ENCODE data around the gene NRSN2. TPM values are rescaled to one million over a fixed set of nuclear protein-coding genes. Genes with fewer than 3 reads are reported as not detected.
A peak's percentile ranks its signal among the peaks of the same experiment; 100 is the strongest.
"Not testable (repeated sequence)": the region's sequence is repeated elsewhere in the genome, so short reads cannot be mapped to it uniquely, and the experiment has no call there.

The NRSN2 gene
- total and polyA plus RNA-seq, 4 donors = 32.3 to 150 (median 91.7) TPM

DNA sequence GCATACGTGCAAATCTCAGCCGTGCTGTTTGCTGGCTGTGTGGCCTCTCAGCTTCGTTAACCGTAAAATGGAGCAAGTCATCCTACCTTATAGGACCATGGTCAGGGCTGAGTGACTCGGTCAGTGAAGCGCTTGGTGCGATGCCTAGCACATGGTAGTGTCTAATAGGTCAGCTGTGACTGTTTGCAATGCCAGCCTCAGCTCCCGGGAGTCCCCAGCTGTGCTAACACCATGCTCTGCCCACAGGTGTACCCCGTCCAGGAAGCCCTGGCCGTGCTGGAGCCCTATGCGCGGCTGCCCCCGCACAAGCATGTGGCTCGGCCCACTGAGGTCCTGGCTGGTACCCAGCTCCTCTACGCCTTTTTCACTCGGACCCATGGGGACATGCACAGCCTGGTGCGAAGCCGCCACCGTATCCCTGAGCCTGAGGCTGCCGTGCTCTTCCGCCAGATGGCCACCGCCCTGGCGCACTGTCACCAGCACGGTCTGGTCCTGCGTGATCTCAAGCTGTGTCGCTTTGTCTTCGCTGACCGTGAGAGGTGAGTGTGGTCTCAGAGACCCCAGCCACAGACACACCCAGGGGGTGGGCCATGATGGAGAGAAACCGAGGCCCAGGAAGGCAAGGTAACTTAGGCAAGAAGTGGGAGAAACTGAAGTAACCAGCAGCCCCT is 44.3 kb downstream of the NRSN2 start:
- 87% methylated on average over 25 of the region's 29 CpGs for WGBS (ENCODE audit: insufficient coverage)
- H3K27me3 ChIP-seq (ENCODE audit: control insufficient read depth, insufficient read depth, low read length) = no peaks in the 10 kb centered on the region
- H3K4me3 ChIP-seq (ENCODE audit: low read depth, low read length) = no peak overlapping the region
- no peak for DNase-seq (ENCODE audit: low read depth in 4 of 6, low spot score in 6 of 6)
- H3K9me3 ChIP-seq (ENCODE audit: control insufficient read depth, insufficient read depth, low read length) = no peaks in the 10 kb centered on the region
- no peaks in the 10 kb centered on the region for H3K4me1 ChIP-seq (ENCODE audit: control insufficient read depth, insufficient read depth, low read length)
- H3K27ac ChIP-seq (ENCODE audit: low read depth, low read length) = no peak overlapping the region
- H3K36me3 ChIP-seq (ENCODE audit: control insufficient read depth, insufficient read depth, low read length) = peaks cover 56% of the 10 kb centered on the region

DNA sequence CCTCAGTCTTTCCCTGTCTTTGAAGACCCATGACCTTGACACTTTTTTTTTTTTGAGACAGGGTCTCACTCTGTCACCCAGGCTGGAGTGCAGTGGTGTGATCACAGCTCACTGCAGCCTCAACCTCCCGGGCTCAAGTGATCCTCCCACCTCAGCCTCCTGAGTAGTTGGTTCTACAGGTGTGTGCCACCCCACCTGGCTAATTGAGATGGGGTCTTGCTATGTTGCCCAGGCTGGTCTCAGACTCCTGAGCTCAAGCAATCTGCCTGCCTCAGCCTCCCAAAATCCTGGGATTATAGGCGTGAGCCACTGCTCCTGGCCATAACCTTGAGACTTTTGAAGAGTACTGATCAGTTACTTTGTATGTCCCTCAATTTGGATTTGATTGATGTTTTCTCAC is 46.4 kb downstream of the NRSN2 start:
- H3K27me3 ChIP-seq (ENCODE audit: control insufficient read depth, insufficient read depth, low read length); H3K4me3 ChIP-seq (ENCODE audit: low read depth, low read length); DNase-seq (ENCODE audit: low read depth in 4 of 6, low spot score in 6 of 6); H3K9me3 ChIP-seq (ENCODE audit: control insufficient read depth, insufficient read depth, low read length); H3K4me1 ChIP-seq (ENCODE audit: control insufficient read depth, insufficient read depth, low read length); H3K27ac ChIP-seq (ENCODE audit: low read depth, low read length): not testable (repeated sequence)
- peaks cover 60% of the 10 kb centered on the region for H3K36me3 ChIP-seq (ENCODE audit: control insufficient read depth, insufficient read depth, low read length)
- WGBS (ENCODE audit: insufficient coverage) = 86% methylated on average over 1 of the region's 2 CpGs

DNA sequence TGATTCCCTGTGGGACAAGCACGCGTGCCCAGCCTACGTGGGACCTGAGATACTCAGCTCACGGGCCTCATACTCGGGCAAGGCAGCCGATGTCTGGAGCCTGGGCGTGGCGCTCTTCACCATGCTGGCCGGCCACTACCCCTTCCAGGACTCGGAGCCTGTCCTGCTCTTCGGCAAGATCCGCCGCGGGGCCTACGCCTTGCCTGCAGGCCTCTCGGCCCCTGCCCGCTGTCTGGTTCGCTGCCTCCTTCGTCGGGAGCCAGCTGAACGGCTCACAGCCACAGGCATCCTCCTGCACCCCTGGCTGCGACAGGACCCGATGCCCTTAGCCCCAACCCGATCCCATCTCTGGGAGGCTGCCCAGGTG is 49.3 kb downstream of the NRSN2 start:
- Histone ChIP-seq H3K27ac (ENCODE audit: low read depth, low read length) (no peak overlapping the region), H3K27me3 (ENCODE audit: control insufficient read depth, insufficient read depth, low read length) (no peaks in the 10 kb centered on the region), H3K9me3 (ENCODE audit: control insufficient read depth, insufficient read depth, low read length) (no peaks in the 10 kb centered on the region)

DNA sequence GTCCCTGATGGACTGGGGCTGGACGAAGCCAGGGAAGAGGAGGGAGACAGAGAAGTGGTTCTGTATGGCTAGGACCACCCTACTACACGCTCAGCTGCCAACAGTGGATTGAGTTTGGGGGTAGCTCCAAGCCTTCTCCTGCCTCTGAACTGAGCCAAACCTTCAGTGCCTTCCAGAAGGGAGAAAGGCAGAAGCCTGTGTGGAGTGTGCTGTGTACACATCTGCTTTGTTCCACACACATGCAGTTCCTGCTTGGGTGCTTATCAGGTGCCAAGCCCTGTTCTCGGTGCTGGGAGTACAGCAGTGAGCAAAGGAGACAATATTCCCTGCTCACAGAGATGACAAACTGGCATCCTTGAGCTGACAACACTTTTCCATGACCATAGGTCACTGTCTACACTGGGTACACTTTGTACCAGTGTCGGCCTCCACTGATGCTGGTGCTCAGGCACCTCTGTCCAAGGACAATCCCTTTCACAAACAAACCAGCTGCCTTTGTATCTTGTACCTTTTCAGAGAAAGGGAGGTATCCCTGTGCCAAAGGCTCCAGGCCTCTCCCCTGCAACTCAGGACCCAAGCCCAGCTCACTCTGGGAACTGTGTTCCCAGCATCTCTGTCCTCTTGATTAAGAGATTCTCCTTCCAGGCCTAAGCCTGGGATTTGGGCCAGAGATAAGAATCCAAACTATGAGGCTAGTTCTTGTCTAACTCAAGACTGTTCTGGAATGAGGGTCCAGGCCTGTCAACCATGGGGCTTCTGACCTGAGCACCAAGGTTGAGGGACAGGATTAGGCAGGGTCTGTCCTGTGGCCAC is 49.9 kb downstream of the NRSN2 start:
- 83% methylated on average over 2 of the region's 4 CpGs for WGBS (ENCODE audit: insufficient coverage)
- peaks cover 37% of the 10 kb centered on the region for H3K36me3 ChIP-seq (ENCODE audit: control insufficient read depth, insufficient read depth, low read length)
- no peaks in the 10 kb centered on the region for H3K4me1 ChIP-seq (ENCODE audit: control insufficient read depth, insufficient read depth, low read length)
- no peak overlapping the region for H3K27ac ChIP-seq (ENCODE audit: low read depth, low read length)
- no peak for DNase-seq (ENCODE audit: low read depth in 4 of 6, low spot score in 6 of 6)
- no peaks in the 10 kb centered on the region for H3K27me3 ChIP-seq (ENCODE audit: control insufficient read depth, insufficient read depth, low read length)
- H3K9me3 ChIP-seq (ENCODE audit: control insufficient read depth, insufficient read depth, low read length) = no peaks in the 10 kb centered on the region
- H3K4me3 ChIP-seq (ENCODE audit: low read depth, low read length) = no peak overlapping the region

More for the DNA sequence above, 49.3 kb downstream of the NRSN2 start:
- DNase-seq (ENCODE audit: low read depth in 4 of 6, low spot score in 6 of 6) = no peak
- Histone ChIP-seq H3K4me3 (ENCODE audit: low read depth, low read length) (no peak overlapping the region), H3K36me3 (ENCODE audit: control insufficient read depth, insufficient read depth, low read length) (peaks cover 41% of the 10 kb centered on the region), H3K4me1 (ENCODE audit: control insufficient read depth, insufficient read depth, low read length) (no peaks in the 10 kb centered on the region)
- WGBS (ENCODE audit: insufficient coverage) = 93% methylated on average over 23 of the region's 24 CpGs

DNA sequence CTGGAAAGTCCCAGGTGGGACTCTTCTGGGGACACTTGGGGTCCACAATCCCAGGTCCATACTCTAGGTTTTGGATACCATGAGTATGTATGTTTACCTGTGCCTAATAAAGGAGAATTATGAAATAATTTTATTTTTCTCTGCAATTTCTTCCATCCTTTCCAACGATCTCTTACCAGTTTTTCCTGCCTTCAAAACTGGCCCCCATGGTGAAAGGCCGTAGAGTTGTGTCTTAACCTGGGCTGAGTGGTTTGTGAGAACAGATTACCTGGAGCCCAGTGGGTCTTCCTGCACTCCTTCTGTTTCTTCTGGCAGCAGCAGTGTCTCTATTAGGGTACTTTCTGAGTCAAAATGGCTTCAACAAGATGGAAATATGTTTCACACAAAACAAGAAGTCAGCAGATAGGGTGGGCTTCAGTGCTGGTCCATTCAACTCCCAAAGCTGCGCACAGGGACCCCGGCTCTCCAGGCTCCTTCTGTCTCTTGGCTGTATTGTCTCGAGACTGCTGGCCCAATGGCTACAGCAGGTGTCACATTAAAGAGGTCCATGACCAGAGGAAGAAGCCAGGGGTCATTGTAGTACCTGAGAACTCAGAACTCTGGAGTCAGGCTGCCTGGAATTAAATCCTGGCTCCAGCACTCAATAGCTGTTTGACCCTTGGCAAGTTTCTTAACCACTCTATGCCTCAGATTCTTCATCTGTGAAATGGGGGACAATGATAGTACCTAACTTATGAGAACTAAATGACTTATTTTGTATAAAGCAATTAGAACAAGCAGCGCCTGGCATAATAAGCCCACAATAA is 50.7 kb downstream of the NRSN2 start:
- Histone ChIP-seq H3K4me1 (ENCODE audit: control insufficient read depth, insufficient read depth, low read length) (no peaks in the 10 kb centered on the region), H3K9me3 (ENCODE audit: control insufficient read depth, insufficient read depth, low read length) (no peaks in the 10 kb centered on the region), H3K27ac (ENCODE audit: low read depth, low read length) (no peak overlapping the region), H3K4me3 (ENCODE audit: low read depth, low read length) (no peak overlapping the region), H3K36me3 (ENCODE audit: control insufficient read depth, insufficient read depth, low read length) (peaks cover 33% of the 10 kb centered on the region), H3K27me3 (ENCODE audit: control insufficient read depth, insufficient read depth, low read length) (no peaks in the 10 kb centered on the region)
- 86% methylated on average over 4 of the region's 6 CpGs for WGBS (ENCODE audit: insufficient coverage)
- no peak for DNase-seq (ENCODE audit: low read depth in 4 of 6, low spot score in 6 of 6)

DNA sequence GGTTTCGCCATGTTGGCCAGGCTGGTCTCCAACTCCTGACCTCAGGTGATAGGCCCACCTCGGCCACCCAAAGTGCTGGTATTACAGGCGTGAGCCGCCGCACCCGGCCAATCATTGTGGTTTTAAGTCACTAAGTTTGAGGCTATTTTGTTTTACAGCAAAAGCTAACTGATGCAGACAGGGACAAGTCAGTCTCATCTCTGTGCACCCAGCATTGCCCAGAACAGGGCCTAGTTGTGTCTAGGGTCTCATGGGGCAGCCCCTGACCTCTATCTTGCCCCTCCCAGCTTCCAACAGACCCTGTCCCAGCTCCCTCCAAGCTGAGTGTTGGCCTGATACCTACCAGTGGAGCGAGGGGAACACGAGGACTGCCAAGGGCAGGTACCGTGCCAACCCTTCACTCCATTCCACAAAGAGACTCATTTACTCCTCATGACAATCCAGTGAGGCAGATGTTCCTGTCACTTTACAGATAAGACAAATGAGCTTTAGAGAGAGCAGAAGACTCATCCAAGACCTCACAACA is 52.3 kb downstream of the NRSN2 start:
- H3K27ac ChIP-seq (ENCODE audit: low read depth, low read length) = no peak overlapping the region
- no peak for DNase-seq (ENCODE audit: low read depth in 4 of 6, low spot score in 6 of 6)
- H3K36me3 ChIP-seq (ENCODE audit: control insufficient read depth, insufficient read depth, low read length) = peaks cover 29% of the 10 kb centered on the region
- no peaks in the 10 kb centered on the region for H3K4me1 ChIP-seq (ENCODE audit: control insufficient read depth, insufficient read depth, low read length)
- no peak overlapping the region for H3K4me3 ChIP-seq (ENCODE audit: low read depth, low read length)
- no peaks in the 10 kb centered on the region for H3K9me3 ChIP-seq (ENCODE audit: control insufficient read depth, insufficient read depth, low read length)
- H3K27me3 ChIP-seq (ENCODE audit: control insufficient read depth, insufficient read depth, low read length) = no peaks in the 10 kb centered on the region
- WGBS (ENCODE audit: insufficient coverage) = 86% methylated on average over 7 of the region's 9 CpGs

DNA sequence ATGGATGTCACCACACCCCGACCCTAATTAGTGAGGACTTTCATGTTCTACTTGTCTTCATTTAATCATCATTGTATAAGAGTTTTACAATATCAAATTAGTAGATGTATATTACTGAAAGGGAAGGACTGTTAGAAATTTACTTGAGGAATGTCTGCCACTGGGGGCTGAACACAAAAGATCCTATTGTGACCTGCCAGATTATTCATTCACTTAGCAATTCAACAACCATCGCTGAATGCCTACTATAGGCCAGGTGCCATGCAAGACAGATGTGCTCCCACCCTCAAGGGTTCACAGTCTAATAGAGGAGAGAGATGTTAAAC is 53.2 kb downstream of the NRSN2 start:
- Histone ChIP-seq H3K9me3 (ENCODE audit: control insufficient read depth, insufficient read depth, low read length) (no peaks in the 10 kb centered on the region), H3K27ac (ENCODE audit: low read depth, low read length) (no peak overlapping the region), H3K27me3 (ENCODE audit: control insufficient read depth, insufficient read depth, low read length) (no peaks in the 10 kb centered on the region), H3K4me1 (ENCODE audit: control insufficient read depth, insufficient read depth, low read length) (no peaks in the 10 kb centered on the region), H3K4me3 (ENCODE audit: low read depth, low read length) (no peak overlapping the region), H3K36me3 (ENCODE audit: control insufficient read depth, insufficient read depth, low read length) (peaks cover 24% of the 10 kb centered on the region)
- WGBS (ENCODE audit: insufficient coverage) = no CpG with 5 or more reads among the region's 2 CpGs
- DNase-seq (ENCODE audit: low read depth in 4 of 6, low spot score in 6 of 6) = no peak

DNA sequence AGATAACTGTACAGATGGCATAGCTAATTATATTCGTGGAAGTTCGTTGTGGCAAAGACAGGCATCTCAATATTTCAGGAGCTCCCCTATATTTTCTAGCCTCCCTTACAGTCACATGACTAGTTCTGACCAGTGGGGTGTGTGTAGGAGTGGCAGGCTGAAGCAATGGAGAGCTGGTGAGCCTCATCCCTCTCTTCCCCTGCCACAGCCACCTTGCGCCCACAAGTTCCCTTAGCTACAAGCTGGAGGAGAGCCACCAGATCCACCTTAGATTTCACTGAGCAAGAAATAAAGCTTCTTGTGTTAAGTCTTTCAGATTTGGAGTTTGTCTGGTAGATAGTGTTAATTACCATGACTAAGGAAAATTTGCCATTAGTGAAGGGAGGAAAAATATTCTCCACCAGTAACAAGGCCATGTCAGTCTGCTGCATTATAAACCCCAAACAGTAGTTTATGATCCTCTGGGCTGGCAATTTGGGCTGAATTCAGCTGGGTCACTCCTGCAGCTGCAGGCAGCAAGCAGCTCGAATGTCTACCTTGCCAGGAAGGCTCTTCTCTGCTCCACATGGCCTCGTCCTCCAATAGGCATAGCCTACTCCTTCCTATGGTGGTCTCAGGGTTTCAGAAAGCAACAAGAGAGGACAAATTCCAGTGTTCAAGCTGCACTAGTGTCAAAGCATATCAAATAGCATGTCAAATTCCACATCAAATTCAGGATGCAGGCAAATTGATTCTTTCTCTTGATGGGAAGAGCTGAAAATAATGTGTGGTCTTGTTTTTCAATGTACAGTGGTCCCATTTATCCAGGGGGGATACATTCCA is 53.8 kb downstream of the NRSN2 start:
- 43% methylated on average over 1 of the region's 5 CpGs for whole genome bisulfite sequencing (ENCODE audit: insufficient coverage)
- H3K27ac ChIP-seq (ENCODE audit: low read depth, low read length) = no peak overlapping the region
- no peaks in the 10 kb centered on the region for H3K4me1 ChIP-seq (ENCODE audit: control insufficient read depth, insufficient read depth, low read length)

More for the DNA sequence above, 53.8 kb downstream of the NRSN2 start:
- peak in 1 of 6 donors; percentile 67 for DNase-seq (ENCODE audit: low read depth in 4 of 6, low spot score in 6 of 6)
- no peak overlapping the region for H3K4me3 ChIP-seq (ENCODE audit: low read depth, low read length)
- H3K9me3 ChIP-seq (ENCODE audit: control insufficient read depth, insufficient read depth, low read length) = no peaks in the 10 kb centered on the region
- H3K36me3 ChIP-seq (ENCODE audit: control insufficient read depth, insufficient read depth, low read length) = peaks cover 18% of the 10 kb centered on the region
- no peaks in the 10 kb centered on the region for H3K27me3 ChIP-seq (ENCODE audit: control insufficient read depth, insufficient read depth, low read length)
